Peyer's patch (tissue), 4 donors: Measurements from ENCODE around the gene MYEOV.

Experiments used
- POLR2A ChIP-seq, 2 donors: fragments of 450-650 bp; IDR thresholded peaks; one replicate each; pipeline ENCODE4 v1.5.1; 2017; ENCODE audit warnings: antibody characterized with exemption in 2 of 2, mild to moderate bottlenecking in 2 of 2, moderate library complexity in 2 of 2
- TF ChIP-seq, protein P1 (sequence below), 6 experiments: fragments of 450-650 bp in 4 of 6; fragments of 200-600 bp in 2 of 6; sonication (generic) in 1 of 6; IDR thresholded peaks; one replicate each; pipeline ENCODE4 v1.5.1; 2017 to 2019; ENCODE audit warnings: antibody characterized with exemption in 6 of 6, mild to moderate bottlenecking in 3 of 6, moderate library complexity in 1 of 6

DNA sequence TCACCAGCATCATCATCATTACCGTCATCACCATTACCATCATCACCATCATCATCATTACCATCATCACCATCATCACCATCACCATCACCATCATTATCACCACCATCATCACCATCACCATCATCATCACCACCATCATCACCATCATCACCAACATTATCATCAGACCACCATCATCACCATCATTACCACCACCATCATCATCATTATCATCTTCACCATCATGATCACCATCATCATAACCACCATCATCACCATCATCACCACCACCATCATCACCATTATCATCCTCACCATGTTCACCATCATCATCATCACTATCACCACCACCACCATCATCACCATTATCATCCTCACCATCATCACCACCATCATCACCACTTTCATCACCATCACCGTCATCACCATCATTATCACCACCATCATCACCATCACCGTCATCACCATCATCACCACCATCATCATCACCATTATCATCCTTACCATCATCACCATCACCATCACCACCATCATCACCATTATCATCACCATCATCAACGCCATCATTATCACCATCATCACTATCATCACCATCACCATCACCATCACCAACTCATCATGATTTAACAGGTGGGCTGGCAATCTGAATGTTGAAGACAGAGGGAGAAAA, 2.4 kb upstream of the MYEOV start:
- TF ChIP-seq, protein P1, sequence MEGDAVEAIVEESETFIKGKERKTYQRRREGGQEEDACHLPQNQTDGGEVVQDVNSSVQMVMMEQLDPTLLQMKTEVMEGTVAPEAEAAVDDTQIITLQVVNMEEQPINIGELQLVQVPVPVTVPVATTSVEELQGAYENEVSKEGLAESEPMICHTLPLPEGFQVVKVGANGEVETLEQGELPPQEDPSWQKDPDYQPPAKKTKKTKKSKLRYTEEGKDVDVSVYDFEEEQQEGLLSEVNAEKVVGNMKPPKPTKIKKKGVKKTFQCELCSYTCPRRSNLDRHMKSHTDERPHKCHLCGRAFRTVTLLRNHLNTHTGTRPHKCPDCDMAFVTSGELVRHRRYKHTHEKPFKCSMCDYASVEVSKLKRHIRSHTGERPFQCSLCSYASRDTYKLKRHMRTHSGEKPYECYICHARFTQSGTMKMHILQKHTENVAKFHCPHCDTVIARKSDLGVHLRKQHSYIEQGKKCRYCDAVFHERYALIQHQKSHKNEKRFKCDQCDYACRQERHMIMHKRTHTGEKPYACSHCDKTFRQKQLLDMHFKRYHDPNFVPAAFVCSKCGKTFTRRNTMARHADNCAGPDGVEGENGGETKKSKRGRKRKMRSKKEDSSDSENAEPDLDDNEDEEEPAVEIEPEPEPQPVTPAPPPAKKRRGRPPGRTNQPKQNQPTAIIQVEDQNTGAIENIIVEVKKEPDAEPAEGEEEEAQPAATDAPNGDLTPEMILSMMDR (IDR thresholded peaks at IDR 0.05), result no peak
- TF ChIP-seq POLR2A (IDR thresholded peaks at IDR 0.05), result no peak
